Measurements from ENCODE around the gene GAA. TPM values are rescaled to one million over a fixed set of nuclear protein-coding genes. Genes with fewer than 3 reads are reported as not detected.

The GAA gene
- total RNA-seq, 2 donors from 2014 or later: 63.0 to 93.9 TPM

DNA sequence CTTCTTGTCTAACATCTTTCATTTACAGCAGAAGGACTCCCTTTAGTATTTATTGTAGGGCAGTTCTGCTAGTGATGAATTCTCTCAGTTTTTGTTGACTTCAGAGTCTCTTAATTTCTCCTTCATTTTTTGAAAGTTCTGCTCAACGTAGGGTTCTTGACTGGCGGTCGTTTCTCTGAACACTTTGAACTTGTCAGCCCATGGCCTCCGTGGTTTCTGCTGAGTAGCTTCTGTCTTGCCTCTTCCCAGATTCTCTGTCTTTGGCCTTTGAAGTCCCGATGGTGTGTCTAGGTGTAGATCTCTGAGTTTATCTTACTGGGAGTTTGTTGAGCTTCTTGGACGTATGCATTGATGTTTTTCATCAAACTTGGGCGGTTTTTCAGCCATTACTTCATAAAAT, 13.4 kb downstream of the GAA start:
- Histone ChIP-seq H3K27ac (no peak overlapping the region), H3K4me3 (no peak overlapping the region), H3K9me3 (no peaks in the 10 kb centered on the region), H3K4me1 (no peaks in the 10 kb centered on the region), H3K27me3 (no peaks in the 10 kb centered on the region), H3K36me3 (replicated peaks in 1 of 2; ENCODE audit: insufficient read depth in 1 of 2, low read depth in 2 of 2) (no peaks in the 10 kb centered on the region)
- DNase-seq (no peak), ATAC-seq (no peak)
- no peak for TF ChIP-seq POLR2A (IDR thresholded peaks at IDR 0.05)
- TF ChIP-seq, protein P1, sequence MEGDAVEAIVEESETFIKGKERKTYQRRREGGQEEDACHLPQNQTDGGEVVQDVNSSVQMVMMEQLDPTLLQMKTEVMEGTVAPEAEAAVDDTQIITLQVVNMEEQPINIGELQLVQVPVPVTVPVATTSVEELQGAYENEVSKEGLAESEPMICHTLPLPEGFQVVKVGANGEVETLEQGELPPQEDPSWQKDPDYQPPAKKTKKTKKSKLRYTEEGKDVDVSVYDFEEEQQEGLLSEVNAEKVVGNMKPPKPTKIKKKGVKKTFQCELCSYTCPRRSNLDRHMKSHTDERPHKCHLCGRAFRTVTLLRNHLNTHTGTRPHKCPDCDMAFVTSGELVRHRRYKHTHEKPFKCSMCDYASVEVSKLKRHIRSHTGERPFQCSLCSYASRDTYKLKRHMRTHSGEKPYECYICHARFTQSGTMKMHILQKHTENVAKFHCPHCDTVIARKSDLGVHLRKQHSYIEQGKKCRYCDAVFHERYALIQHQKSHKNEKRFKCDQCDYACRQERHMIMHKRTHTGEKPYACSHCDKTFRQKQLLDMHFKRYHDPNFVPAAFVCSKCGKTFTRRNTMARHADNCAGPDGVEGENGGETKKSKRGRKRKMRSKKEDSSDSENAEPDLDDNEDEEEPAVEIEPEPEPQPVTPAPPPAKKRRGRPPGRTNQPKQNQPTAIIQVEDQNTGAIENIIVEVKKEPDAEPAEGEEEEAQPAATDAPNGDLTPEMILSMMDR (IDR thresholded peaks at IDR 0.05): no peak
- WGBS, 2 donors: 92% methylated on average over 7 of the region's 7 CpGs
- intact Hi-C loops (cut with DNase I): no loop called here

DNA sequence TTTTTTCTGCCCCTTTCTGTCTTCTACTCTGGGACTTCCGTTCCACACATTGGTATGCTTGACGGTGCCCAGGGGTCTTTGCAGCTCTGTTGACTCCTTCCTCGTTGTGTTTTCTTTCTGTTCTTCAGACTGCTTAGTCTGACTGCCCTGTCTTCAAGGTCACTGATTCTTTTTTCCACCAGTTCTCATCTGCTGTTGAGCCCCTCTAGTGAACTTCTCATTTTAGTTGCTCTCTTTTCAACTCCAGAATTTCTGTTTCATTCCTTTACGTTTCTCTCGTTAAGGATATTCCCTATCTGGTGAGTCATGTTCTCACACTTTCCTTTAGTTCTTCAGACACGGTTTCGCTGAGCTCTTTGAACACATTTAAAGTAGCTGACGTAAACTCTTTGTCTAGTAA, 13.8 kb downstream of the GAA start:
- no peak for DNase-seq
- ATAC-seq: no peak
- intact Hi-C loops (cut with DNase I): no loop called here
- Histone ChIP-seq H3K4me1 (no peaks in the 10 kb centered on the region), H3K27me3 (no peaks in the 10 kb centered on the region), H3K27ac (no peak overlapping the region), H3K4me3 (no peak overlapping the region), H3K36me3 (replicated peaks in 1 of 2; ENCODE audit: insufficient read depth in 1 of 2, low read depth in 2 of 2) (no peaks in the 10 kb centered on the region), H3K9me3 (no peaks in the 10 kb centered on the region)
- 82 to 89% methylated on average over 8 of the region's 8 CpGs for WGBS, 2 donors
- TF ChIP-seq, protein P1 (IDR thresholded peaks at IDR 0.05): no peak
- no peak for TF ChIP-seq POLR2A (IDR thresholded peaks at IDR 0.05)

DNA sequence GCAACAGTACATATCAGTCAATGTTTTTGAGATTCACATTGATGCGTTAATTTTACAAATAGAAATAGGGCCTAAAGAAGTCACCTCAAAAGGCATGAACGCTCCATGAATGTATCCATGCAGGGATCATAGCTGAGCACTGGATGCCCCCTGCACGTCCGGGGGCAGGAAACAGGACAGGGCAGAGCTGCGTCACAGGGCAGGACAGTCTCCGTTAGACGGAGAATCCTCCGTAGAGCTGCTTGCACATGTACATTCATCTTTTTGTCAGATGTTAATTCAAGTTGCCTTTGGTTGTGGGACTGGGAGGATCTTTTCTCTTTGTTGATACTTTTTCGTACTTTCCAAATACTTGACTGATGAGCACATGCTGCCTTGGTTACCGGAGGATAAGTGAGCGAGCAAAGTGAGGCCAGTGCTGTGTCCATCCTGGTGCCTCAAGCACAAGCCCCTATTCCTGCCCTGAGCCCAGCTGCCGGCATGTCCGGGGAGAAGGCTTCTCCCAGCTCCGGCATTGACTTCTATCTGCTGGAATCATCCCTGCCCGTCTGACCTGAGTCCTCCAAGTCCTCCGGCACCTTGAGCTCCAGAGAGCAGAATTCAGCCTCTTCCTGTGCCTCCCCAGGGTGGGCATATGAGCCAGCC, 15.0 kb downstream of the GAA start:
- H3K9me3 ChIP-seq: no peaks in the 10 kb centered on the region
- no peak for ATAC-seq
- intact Hi-C loops (cut with DNase I): no loop called here
- H3K36me3 ChIP-seq (replicated peaks in 1 of 2; ENCODE audit: insufficient read depth in 1 of 2, low read depth in 2 of 2): no peaks in the 10 kb centered on the region
- no peak for DNase-seq
- no peak for TF ChIP-seq POLR2A (IDR thresholded peaks at IDR 0.05)
- TF ChIP-seq, protein P1 (IDR thresholded peaks at IDR 0.05): no peak
- no peak overlapping the region for H3K27ac ChIP-seq
- H3K4me1 ChIP-seq: no peaks in the 10 kb centered on the region
- 76 to 89% methylated on average over 16 of the region's 16 CpGs for WGBS, 2 donors
- no peak overlapping the region for H3K4me3 ChIP-seq
- no peaks in the 10 kb centered on the region for H3K27me3 ChIP-seq

DNA sequence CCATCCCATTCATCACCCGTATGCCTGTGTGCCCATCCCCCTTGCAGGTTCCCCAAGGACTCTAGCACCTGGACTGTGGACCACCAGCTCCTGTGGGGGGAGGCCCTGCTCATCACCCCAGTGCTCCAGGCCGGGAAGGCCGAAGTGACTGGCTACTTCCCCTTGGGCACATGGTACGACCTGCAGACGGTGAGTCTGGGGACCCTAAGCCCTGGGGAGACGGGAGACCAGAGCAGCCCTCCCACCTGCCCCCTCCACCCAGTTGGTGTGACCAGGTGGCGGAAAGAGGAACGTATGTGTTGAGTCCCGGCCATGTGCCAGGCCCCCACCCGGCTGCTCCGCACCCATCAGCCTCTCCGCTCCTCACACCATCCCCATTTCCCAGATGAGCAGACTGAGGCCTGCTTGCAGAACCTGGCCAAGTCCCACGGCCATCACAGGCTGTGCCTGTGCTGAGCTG, 15.6 kb downstream of the GAA start:
- no peaks in the 10 kb centered on the region for H3K36me3 ChIP-seq (replicated peaks in 1 of 2; ENCODE audit: insufficient read depth in 1 of 2, low read depth in 2 of 2)
- ATAC-seq (no peak), DNase-seq (no peak)
- no peak overlapping the region for H3K27ac ChIP-seq
- no peaks in the 10 kb centered on the region for H3K27me3 ChIP-seq
- no peak overlapping the region for H3K4me3 ChIP-seq
- H3K4me1 ChIP-seq: no peaks in the 10 kb centered on the region
- TF ChIP-seq, protein P1 (IDR thresholded peaks at IDR 0.05): no peak
- no peak for TF ChIP-seq POLR2A (IDR thresholded peaks at IDR 0.05)
- H3K9me3 ChIP-seq: no peaks in the 10 kb centered on the region
- WGBS, 2 donors: 83 to 92% methylated on average over 4 to 12 of the region's 13 CpGs
- intact Hi-C loops (cut with DNase I): no loop called here

All from body of pancreas (tissue), 4 donors.